Loucy (cell line): ENCODE data around the gene MIGA1.
"Not testable (repeated sequence)": the region's sequence is repeated elsewhere in the genome, so short reads cannot be mapped to it uniquely, and the experiment has no call there.

Source experiments
- H2AFZ ChIP-seq: fragments of 200-600 bp; sonication (generic); 2 replicates; pipeline ENCODE4 v1.6.0; 2016; ENCODE audit warnings: antibody characterized with exemption, mild to moderate bottlenecking, low read length, moderate library complexity
- H3F3A ChIP-seq: fragments of 200-600 bp; 2 replicates; pipeline ENCODE4 v1.6.0; 2016; ENCODE audit warnings: antibody characterized with exemption, low read depth, mild to moderate bottlenecking
- H3K27me3 ChIP-seq: fragments of 200-600 bp; sonication (generic); 2 replicates; pipeline ENCODE4 v1.6.1; 2014; ENCODE audit warnings: low read length, mild to moderate bottlenecking; ENCODE audit not compliant: insufficient read depth, poor library complexity, severe bottlenecking
- H3K36me3 ChIP-seq: fragments of 200-600 bp; sonication (generic); 2 replicates; pipeline ENCODE4 v1.6.1; 2016; ENCODE audit warnings: low read length; ENCODE audit not compliant: insufficient read depth
- H3K4me1 ChIP-seq: fragments of 200-600 bp; sonication (generic); 2 replicates; pipeline ENCODE4 v1.5.1; 2014; ENCODE audit warnings: low read length, mild to moderate bottlenecking; ENCODE audit not compliant: insufficient read depth, poor library complexity, severe bottlenecking
- H3K4me2 ChIP-seq: fragments of 200-600 bp; sonication (generic); 2 replicates; pipeline ENCODE4 v1.6.0; 2014; ENCODE audit warnings: antibody characterized with exemption, low read length, low read depth, mild to moderate bottlenecking; ENCODE audit not compliant: poor library complexity, severe bottlenecking
- H3K4me3 ChIP-seq: fragments of 200-600 bp; sonication (generic); 2 replicates; pipeline ENCODE4 v1.5.1; 2014; ENCODE audit warnings: low read length, mild to moderate bottlenecking, mixed read lengths; ENCODE audit not compliant: poor library complexity, severe bottlenecking
- H3K79me2 ChIP-seq: fragments of 200-600 bp; sonication (generic); 2 replicates; pipeline ENCODE4 v1.6.1; 2014; ENCODE audit warnings: low read length; ENCODE audit not compliant: insufficient read depth
- H3K9ac ChIP-seq: fragments of 200-600 bp; sonication (generic); 2 replicates; pipeline ENCODE4 v1.6.0; 2014; ENCODE audit warnings: mild to moderate bottlenecking, low read depth, low read length, moderate library complexity; ENCODE audit not compliant: poor library complexity, severe bottlenecking
- H3K9me2 ChIP-seq: fragments of 200-600 bp; sonication (generic); replicated peaks from 2 replicates; pipeline ENCODE4 v1.6.1; 2016; ENCODE audit warnings: low read depth, low read length, mixed read lengths
- H3K9me3 ChIP-seq: fragments of 200-600 bp; sonication (generic); 2 replicates; pipeline ENCODE4 v1.6.1; 2014; ENCODE audit warnings: mild to moderate bottlenecking, antibody characterized with exemption, low read length, low read depth; ENCODE audit not compliant: insufficient read depth
- H4K20me1 ChIP-seq: fragments of 200-600 bp; sonication (generic); 2 replicates; pipeline ENCODE4 v1.6.0; 2014; ENCODE audit warnings: antibody characterized with exemption, low read length, mild to moderate bottlenecking; ENCODE audit not compliant: insufficient read depth, poor library complexity, severe bottlenecking
- EZH2phosphoT487 ChIP-seq: fragments of 200-600 bp; IDR thresholded peaks from 2 replicates; pipeline ENCODE4 v1.6.1; 2018; ENCODE audit warnings: antibody characterized with exemption, mild to moderate bottlenecking, moderate library complexity, borderline replicate concordance
- TF ChIP-seq, protein P1 (sequence below): fragments of 200-600 bp; sonication (generic); conservative IDR thresholded peaks from 2 replicates; pipeline ENCODE4 v1.5.1; 2014; ENCODE audit warnings: mild to moderate bottlenecking, antibody characterized with exemption, low read length

The MIGA1 gene

DNA sequence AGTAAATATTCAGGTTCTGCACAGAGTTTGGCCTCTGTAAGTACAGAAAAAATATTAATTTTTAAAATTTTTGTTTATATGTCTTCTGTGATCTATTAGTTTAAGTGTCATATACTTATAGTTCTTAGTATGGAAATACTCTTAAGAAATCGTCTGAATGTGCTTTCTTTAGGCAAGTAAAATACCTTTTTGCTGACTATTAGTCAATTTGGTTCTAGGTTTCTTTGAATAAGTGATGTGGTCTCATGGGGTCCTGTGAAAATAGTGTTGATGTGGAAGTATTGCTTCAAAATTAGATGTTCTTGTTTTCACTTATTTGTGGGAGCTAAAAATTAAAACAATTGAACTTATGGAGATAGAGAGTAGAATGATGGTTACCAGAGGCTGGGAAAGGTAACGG is 23.9 kb downstream of the MIGA1 start:
- TF ChIP-seq, protein P1, sequence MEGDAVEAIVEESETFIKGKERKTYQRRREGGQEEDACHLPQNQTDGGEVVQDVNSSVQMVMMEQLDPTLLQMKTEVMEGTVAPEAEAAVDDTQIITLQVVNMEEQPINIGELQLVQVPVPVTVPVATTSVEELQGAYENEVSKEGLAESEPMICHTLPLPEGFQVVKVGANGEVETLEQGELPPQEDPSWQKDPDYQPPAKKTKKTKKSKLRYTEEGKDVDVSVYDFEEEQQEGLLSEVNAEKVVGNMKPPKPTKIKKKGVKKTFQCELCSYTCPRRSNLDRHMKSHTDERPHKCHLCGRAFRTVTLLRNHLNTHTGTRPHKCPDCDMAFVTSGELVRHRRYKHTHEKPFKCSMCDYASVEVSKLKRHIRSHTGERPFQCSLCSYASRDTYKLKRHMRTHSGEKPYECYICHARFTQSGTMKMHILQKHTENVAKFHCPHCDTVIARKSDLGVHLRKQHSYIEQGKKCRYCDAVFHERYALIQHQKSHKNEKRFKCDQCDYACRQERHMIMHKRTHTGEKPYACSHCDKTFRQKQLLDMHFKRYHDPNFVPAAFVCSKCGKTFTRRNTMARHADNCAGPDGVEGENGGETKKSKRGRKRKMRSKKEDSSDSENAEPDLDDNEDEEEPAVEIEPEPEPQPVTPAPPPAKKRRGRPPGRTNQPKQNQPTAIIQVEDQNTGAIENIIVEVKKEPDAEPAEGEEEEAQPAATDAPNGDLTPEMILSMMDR, result no peak
- no peak for TF ChIP-seq EZH2phosphoT487
- peaks cover 31% of the 10 kb centered on the region; the same call in 1 of the 2 replicates for H3K36me3 ChIP-seq
- no peaks in the 10 kb centered on the region for H4K20me1 ChIP-seq
- no peak overlapping the region for H3K4me3 ChIP-seq
- H3K9me3 ChIP-seq, result no peaks in the 10 kb centered on the region
- H3F3A ChIP-seq, result no peaks in the 10 kb centered on the region
- no peaks in the 10 kb centered on the region for H3K9me2 ChIP-seq
- H3K27me3 ChIP-seq, result no peaks in the 10 kb centered on the region
- 0 out of 2 replicates have a peak, but pooled peaks cover 6% of the 10 kb centered on the region for H3K79me2 ChIP-seq
- H2AFZ ChIP-seq, result no peak overlapping the region
- H3K9ac ChIP-seq, result no peak overlapping the region
- H3K4me2 ChIP-seq, result no peak overlapping the region
- no peaks in the 10 kb centered on the region for H3K4me1 ChIP-seq

DNA sequence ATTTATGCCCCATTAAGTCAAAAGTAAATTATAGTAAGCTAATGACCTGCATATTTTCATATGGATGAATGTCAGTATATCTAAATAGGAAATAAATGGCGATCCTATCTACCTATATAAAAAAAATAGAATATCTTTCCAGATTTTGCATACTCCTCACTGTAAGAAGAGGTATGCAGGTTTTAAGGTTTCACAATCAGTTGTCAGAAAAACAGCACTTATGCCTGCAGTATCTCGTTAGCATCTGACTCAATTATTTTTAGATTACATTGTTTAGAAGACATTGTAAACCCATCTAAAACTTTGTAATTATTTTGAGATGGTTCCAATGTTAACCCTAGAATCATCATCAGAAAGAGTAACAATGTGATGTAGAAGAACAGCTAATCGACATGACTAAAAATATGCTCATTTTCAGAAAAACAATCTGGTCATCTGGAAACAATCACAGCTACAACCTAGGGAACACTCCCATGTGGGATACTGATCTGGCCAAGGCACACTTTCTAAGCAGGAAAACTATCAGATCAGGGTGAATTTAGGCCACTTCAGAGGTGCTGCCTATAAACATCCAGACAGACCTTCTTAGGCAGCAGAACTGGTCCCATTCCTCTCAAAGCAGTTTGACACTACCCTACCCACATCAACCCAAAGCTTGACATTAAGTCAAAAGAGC is 30.5 kb downstream of the MIGA1 start:
- not testable (repeated sequence) for H4K20me1 ChIP-seq, H3K79me2 ChIP-seq, H3K4me1 ChIP-seq, H3K4me3 ChIP-seq, H3K9me2 ChIP-seq, H3K4me2 ChIP-seq, H3K27me3 ChIP-seq, H3K9me3 ChIP-seq, H3F3A ChIP-seq, H2AFZ ChIP-seq, H3K9ac ChIP-seq
- peaks cover 38% of the 10 kb centered on the region; the same call in 1 of the 2 replicates for H3K36me3 ChIP-seq

DNA sequence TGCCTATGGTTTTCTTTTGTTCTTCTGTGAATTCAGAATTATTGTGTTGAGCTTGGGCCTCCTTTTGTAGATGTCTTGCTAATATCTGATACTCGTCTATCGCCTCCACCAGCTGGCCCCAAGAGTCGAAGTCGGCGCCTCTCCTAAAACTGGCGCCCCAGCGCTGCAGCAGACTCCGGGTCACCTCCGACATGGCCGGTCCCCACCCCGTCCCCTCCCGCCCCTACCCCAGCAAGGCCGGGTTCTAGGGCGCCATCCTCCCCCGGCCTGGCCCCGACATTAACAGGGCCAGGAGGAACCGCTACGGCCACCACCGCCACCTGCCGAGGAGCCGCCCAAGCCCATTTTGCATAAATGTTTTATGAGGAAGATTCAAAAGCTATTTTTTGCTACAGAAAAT is 32.1 kb downstream of the MIGA1 start:
- not testable (repeated sequence) for H3K9me3 ChIP-seq, H3K4me1 ChIP-seq, H3K4me2 ChIP-seq, H4K20me1 ChIP-seq, H3K79me2 ChIP-seq, H3K9ac ChIP-seq, H3K4me3 ChIP-seq, H2AFZ ChIP-seq, H3K9me2 ChIP-seq, H3K27me3 ChIP-seq, H3F3A ChIP-seq
- peaks cover 32% of the 10 kb centered on the region; the same call in 1 of the 2 replicates for H3K36me3 ChIP-seq

DNA sequence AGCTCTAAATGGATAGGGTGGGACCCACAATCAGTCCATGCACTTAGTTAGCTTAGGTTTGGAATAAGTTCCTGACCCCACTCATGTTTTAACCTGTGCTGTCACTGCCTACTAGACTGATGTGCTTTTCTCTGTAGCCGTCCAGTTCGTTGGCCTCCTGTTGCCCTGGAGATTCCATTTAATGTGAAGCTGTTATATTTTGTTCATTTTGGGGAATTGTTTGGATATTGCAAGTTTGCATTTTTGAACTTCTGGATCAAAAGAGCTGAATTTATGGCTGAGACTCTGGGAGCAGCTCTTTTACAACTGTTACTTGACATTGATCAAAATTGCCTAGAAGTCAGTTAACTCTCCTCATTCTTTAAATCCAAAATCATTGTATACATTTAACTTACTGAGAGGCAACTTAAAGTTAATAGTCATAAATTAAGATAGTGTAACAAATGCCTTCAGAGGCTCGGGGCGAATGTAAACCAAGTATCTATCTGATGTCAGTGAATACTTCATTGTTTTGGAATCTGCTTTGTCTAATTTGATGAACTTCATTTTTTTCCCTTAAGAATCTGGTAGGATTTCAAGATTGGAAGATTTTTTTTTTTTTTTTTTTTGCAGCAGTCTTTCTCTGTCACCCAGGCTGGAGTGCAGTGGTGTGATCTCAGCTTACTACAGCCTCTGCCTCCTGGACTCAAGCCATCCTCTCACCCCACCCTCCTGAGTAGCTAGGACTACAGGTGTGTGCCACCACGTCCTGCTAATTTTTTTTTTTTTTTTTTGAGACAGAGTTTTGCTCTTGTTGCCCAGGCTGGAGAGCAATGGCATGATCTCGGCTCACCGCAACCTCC is 38.1 kb downstream of the MIGA1 start:
- Histone ChIP-seq H3K27me3 (no peaks in the 10 kb centered on the region), H3F3A (no peaks in the 10 kb centered on the region), H3K36me3 (peaks cover 25% of the 10 kb centered on the region; the same call in 1 of the 2 replicates), H3K79me2 (no peaks in the 10 kb centered on the region), H4K20me1 (no peaks in the 10 kb centered on the region), H3K9me3 (no peaks in the 10 kb centered on the region), H3K4me1 (no peaks in the 10 kb centered on the region), H3K9me2 (no peaks in the 10 kb centered on the region), H3K4me3 (no peak overlapping the region), H3K4me2 (no peak overlapping the region), H3K9ac (no peak overlapping the region), H2AFZ (no peak overlapping the region)
- TF ChIP-seq, protein P1, result no peak
- TF ChIP-seq EZH2phosphoT487, result no peak
